Activated T-helper 2 cell treated with anti-CD3 and anti-CD28 coated beads, Interferon-gamma antibody, Interleukin-2, Interleukin-4, amounts not matched to agents 10 μg/mL and 5 μg/mL and 100 μg/mL, durations not matched to agents 14 hours and 24 hours and 36 hours (primary cell): Measurements from ENCODE around the gene RHNO1. TPM values are rescaled to one million over a fixed set of nuclear protein-coding genes. Genes with fewer than 3 reads are reported as not detected.
"Not testable (repeated sequence)": the region's sequence is repeated elsewhere in the genome, so short reads cannot be mapped to it uniquely, and the experiment has no call there.

Experiments used
- DNase-seq: peaks from one replicate; pipeline ENCODE4 v3.0.0; 2021; ENCODE audit warnings: low spot score
- H3K27ac Mint-ChIP-seq: one replicate; pipeline ENCODE4 v1.8.0; 2021; ENCODE audit warnings: mixed read lengths
- H3K27me3 Mint-ChIP-seq: one replicate; pipeline ENCODE4 v1.8.0; 2021; ENCODE audit warnings: low read depth, mixed read lengths
- H3K36me3 Mint-ChIP-seq: one replicate; pipeline ENCODE4 v1.8.0; 2021; ENCODE audit warnings: low read depth, mixed read lengths
- H3K4me1 Mint-ChIP-seq: one replicate; pipeline ENCODE4 v1.8.0; 2021; ENCODE audit warnings: low read depth, mixed read lengths
- H3K4me3 Mint-ChIP-seq: one replicate; pipeline ENCODE4 v1.8.0; 2021; ENCODE audit warnings: low read depth, mild to moderate bottlenecking, moderate library complexity, mixed read lengths
- H3K9me3 Mint-ChIP-seq: one replicate; pipeline ENCODE4 v1.8.0; 2021; ENCODE audit warnings: mixed read lengths
- intact Hi-C: fragments of 100-400 bp; cut with micrococcal nuclease; formaldehyde crosslinking; loops from one replicate; pipeline ENCODE4 v1.15.1; 2023
- total RNA-seq: library from RNA; stranded (reverse); gene quantifications from 2 replicates; pipeline ENCODE4 v1.2.3, GENCODE V29; 2022

The RHNO1 gene
- total RNA-seq, 1 donor from 2014 or later, result 46.5 TPM

GRCh38 chr12:2868986-2869632 is 7.9 kb upstream of the RHNO1 start:
- Mint-ChIP-seq H3K27ac (peak overlapping the region; percentile 94), H3K36me3 (peaks cover 73% of the 10 kb centered on the region), H3K4me1 (peaks cover 18% of the 10 kb centered on the region)
- not testable (repeated sequence) for DNase-seq, H3K27me3 Mint-ChIP-seq, H3K4me3 Mint-ChIP-seq, H3K9me3 Mint-ChIP-seq
- intact Hi-C loops, result loop anchor here (1.0 to 2.0 kb wide), 2 partner anchors 7 to 56 kb away; partner anchors contain the start of gene ITFG2

GRCh38 chr12:2876431-2877046 is 484 bp upstream of the RHNO1 start:
- intact Hi-C loops, result loop anchor here (1.0 to 10.0 kb wide), 4 partner anchors 8 to 182 kb away; partner anchors contain the start of genes ITFG2 and TULP3
- Mint-ChIP-seq H3K36me3 (peaks cover 57% of the 10 kb centered on the region), H3K27me3 (no peaks in the 10 kb centered on the region)

DNA sequence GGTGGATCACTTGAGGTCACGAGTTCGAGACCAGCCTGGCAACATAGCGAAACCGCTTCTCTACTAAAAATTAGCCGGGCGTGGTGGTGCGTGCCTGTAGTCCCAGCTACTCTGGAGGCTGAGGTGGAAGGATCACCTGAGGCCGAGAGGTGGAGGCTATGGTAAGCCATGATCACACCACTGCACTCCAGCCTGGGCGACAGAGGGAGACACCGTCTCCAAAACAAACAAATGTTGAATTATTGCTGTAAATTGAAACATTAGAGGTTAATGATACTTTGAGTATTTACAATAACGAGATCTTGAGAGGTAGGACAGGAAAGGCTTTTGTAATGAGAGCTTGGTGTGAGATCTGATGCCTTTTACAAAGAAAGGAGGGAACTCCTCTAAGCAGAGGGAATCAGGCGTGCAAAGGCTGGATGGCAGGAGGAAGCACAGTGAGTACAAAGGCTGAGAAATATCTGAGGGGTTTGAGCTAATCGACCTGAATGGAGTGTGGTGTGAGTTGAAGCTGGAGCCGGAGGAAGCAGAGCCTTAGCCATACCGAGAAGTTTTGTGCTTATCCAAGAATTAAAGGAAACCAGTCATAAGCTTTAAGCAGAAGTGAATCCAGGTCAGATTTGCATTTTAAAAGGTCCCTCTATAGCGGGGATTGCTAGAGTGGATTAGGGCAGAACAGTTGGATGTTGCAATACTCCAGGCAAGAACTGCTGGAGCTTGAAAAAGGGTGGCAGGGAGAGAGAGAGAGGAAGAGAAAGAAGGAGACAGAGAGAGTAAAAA is 1.1 kb downstream of the RHNO1 start:
- Mint-ChIP-seq H3K4me3 (peak overlapping the region; percentile 94), H3K4me1 (peaks cover 34% of the 10 kb centered on the region), H3K36me3 (peaks cover 49% of the 10 kb centered on the region), H3K9me3 (no peaks in the 10 kb centered on the region), H3K27me3 (no peaks in the 10 kb centered on the region), H3K27ac (peak overlapping the region; percentile 98)
- intact Hi-C loops, result loop anchor here (1.0 to 10.0 kb wide), 3 partner anchors 12 to 183 kb away; partner anchors contain the start of genes ITFG2 and TULP3
- no peak for DNase-seq

More at GRCh38 chr12:2876431-2877046, 484 bp upstream of the RHNO1 start:
- peak; percentile 21 for DNase-seq
- Mint-ChIP-seq H3K27ac (peak overlapping the region; percentile 92), H3K9me3 (no peaks in the 10 kb centered on the region), H3K4me3 (peak overlapping the region; percentile 95), H3K4me1 (peaks cover 33% of the 10 kb centered on the region)

DNA sequence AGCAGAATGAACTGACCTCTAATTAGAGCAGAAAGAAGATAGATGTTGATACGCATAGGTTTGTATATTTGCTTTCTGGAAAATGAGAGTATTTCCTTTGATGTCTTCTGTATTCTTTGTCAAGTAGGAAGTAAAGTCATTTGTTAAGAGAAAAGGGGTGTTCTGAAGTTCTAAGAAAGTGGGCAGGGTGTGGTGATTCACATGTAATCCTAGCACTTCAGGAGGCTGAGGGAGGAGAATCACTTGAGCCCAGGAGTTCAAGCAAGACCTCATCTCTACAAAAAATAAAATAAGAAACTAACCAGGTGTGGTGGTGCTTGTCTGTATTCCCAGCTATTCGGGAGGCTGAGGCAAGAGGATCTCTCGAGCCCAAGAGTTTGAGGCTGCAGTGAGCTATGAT is 2.8 kb downstream of the RHNO1 start:
- H3K9me3 Mint-ChIP-seq, result no peaks in the 10 kb centered on the region
- peaks cover 42% of the 10 kb centered on the region for H3K36me3 Mint-ChIP-seq
- H3K27ac Mint-ChIP-seq, result peak overlapping the region; percentile 73
- H3K27me3 Mint-ChIP-seq, result no peaks in the 10 kb centered on the region
- peaks cover 30% of the 10 kb centered on the region for H3K4me1 Mint-ChIP-seq
- no peak for DNase-seq
- intact Hi-C loops, result loop anchor here (10.0 kb wide), 2 partner anchors 65 to 185 kb away; no protein-coding TSS in a partner anchor
- H3K4me3 Mint-ChIP-seq, result peak overlapping the region; percentile 94

DNA sequence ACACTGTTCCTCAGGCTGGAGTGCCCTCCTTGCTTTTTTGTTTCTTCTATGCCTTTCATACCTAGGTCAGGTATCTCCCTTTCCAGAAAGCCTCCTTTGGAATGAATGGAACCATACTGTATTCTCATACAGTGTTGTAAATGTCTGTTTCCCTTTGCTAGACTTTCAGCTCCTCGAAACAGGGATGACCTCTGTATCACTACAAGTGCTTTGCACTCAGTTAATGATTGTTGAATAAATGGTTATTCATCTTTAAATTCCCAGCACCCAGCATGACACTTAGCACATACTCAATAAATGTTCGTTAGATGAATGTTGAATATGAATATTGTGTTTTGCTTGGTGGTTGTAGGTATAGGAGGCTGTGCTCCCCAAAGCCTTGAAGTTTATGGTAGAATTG is 7.8 kb downstream of the RHNO1 start:
- H3K4me3 Mint-ChIP-seq, result no peak overlapping the region
- peaks cover 43% of the 10 kb centered on the region for H3K36me3 Mint-ChIP-seq
- peaks cover 20% of the 10 kb centered on the region for H3K4me1 Mint-ChIP-seq
- no peak for DNase-seq
- no peaks in the 10 kb centered on the region for H3K9me3 Mint-ChIP-seq
- no peaks in the 10 kb centered on the region for H3K27me3 Mint-ChIP-seq
- intact Hi-C loops, result loop anchor here (1.0 to 10.0 kb wide), 2 partner anchors 60 to 156 kb away; no protein-coding TSS in a partner anchor
- peak overlapping the region; percentile 38 for H3K27ac Mint-ChIP-seq

DNA sequence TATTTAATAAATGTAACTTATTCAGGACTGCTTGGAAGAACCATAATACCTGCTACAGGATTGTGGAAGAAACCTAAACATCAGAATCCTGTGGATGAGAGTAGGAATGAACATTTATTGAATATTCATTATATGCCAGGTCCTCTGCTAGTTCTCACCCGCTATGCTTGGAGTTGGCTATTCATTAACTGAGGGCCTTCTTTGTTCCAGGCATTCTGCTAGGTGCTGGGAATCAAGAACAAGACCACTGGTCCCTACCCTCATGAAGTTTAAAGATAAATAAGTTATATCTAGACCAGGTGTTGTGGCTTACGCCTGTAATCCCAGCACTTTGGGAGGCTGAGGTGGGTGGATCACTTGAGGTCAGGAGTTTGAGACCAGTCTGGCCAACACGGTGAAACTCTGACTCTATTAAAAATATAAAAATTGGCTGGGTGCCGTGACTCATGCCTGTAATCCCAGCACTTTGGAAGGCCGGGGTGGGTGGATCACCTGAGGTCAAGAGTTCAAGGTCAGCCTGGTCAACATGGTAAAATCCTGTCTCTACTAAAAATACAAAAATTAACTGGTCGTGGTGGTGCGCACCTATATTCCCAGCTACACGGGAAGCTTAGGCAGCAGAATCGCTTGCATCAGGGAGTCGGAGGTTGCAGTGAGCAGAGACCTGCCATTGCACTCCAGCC is 9.9 kb downstream of the RHNO1 start:
- no peak for DNase-seq
- no peaks in the 10 kb centered on the region for H3K27me3 Mint-ChIP-seq
- peaks cover 30% of the 10 kb centered on the region for H3K4me1 Mint-ChIP-seq
- intact Hi-C loops, result loop anchor here (10.0 kb wide), 1 partner anchor 58 kb away; no protein-coding TSS in a partner anchor
- no peaks in the 10 kb centered on the region for H3K9me3 Mint-ChIP-seq
- no peak overlapping the region for H3K27ac Mint-ChIP-seq
- H3K36me3 Mint-ChIP-seq, result peaks cover 38% of the 10 kb centered on the region
- no peak overlapping the region for H3K4me3 Mint-ChIP-seq

- DNase-seq, result no peak
- no peaks in the 10 kb centered on the region for H3K9me3 Mint-ChIP-seq
- peak overlapping the region; percentile 93 for H3K27ac Mint-ChIP-seq
- H3K27me3 Mint-ChIP-seq, result no peaks in the 10 kb centered on the region
- peaks cover 25% of the 10 kb centered on the region for H3K4me1 Mint-ChIP-seq
- peaks cover 30% of the 10 kb centered on the region for H3K36me3 Mint-ChIP-seq
- peak overlapping the region; percentile 93 for H3K4me3 Mint-ChIP-seq
- intact Hi-C loops, result loop anchor here (1.0 kb wide), 2 partner anchors 13 to 95 kb away; partner anchors contain the start of genes FOXM1 and RHNO1
Observed at GRCh38 chr12:2890001-2890387, 13.0 kb downstream of the RHNO1 start.

DNA sequence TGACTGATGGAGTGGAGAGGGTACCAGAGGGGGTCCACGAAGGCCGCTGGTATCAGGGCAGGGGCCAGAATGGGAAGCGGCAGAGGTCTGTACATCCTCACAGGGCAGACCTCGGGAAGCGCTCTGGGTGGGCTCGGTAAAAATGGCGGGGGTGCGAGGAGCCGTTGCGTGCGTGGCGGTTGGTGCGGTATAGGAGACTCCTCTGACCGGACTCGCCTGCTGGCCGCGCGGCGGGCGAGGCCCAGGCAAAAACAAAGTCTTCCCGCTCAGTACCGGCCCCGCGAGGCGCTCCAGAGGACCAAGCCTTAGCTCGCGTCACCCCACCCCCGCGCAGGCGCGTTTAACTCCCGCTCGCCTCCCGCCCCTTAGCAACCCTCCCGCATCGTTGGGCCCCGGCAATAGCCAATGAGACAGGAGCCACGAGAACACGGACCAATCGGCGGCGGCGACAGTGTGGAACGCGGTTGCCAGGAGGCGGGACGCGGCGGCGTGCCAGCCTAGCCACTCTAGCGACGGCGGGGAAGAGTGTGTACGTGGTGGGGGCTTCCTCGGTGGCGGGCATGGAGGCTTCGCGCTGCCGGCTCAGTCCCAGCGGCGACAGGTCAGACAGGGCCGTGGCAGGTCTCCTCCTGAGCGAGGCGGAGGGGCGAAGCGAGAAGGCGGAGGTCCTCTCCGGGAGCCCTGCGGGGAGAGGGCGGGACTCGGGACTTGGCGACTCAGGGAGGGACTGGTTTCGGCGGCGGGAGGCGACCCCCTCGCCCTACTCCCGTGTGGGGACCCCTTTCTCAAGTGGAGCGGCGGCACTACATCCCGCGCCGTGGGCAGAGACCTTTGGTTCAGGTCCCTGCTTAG is 13.6 kb downstream of the RHNO1 start, which contains the start of gene TULP3:
TSS of gene TULP3 (plus strand) at position 504 of the 852 bp plus-strand sequence. CDS start at position 561, 57 bp downstream.
- Mint-ChIP-seq H3K9me3 (no peaks in the 10 kb centered on the region), H3K27ac (peak within 1 kb of the TSS; percentile 93)
- intact Hi-C loops, result loop anchor here (1.0 kb wide), 2 partner anchors 13 to 95 kb away; partner anchors contain the start of genes FOXM1 and RHNO1

GRCh38 chr12:2891240-2892053 is 14.4 kb downstream of the RHNO1 start:
- no peak for DNase-seq
- Mint-ChIP-seq H3K36me3 (peaks cover 21% of the 10 kb centered on the region), H3K4me3 (peak overlapping the region; percentile 93), H3K4me1 (peaks cover 25% of the 10 kb centered on the region), H3K9me3 (no peaks in the 10 kb centered on the region), H3K27ac (no peak overlapping the region), H3K27me3 (no peaks in the 10 kb centered on the region)
- intact Hi-C loops, result no loop called here

More for the DNA sequence above, 13.6 kb downstream of the RHNO1 start, which contains the start of gene TULP3:
- H3K36me3 Mint-ChIP-seq, result peaks cover 26% of the 10 kb centered on the region
- H3K4me1 Mint-ChIP-seq, result peaks cover 25% of the 10 kb centered on the region
- DNase-seq, result peak; percentile 96
- H3K27me3 Mint-ChIP-seq, result no peaks in the 10 kb centered on the region
- peak within 1 kb of the TSS; percentile 93 for H3K4me3 Mint-ChIP-seq

DNA sequence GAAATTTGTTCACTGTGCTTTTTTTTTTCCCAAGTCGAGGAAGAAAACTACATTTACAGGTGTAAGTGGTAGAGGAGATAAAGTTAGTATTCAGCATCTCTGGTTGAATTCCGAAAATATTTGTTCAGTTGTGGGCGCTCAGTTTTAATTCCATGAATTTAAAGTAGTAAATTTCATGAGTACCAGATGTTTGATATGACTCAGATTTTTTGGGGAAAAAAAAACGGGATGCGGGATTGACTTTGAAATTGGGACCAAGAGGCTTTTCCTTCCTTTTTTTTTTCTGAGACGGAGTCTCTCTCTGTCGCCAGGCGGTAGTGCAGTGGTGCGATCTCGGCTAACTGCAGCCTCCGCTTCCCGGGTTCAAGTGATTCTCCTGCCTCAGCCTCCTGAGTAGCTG is 15.2 kb downstream of the RHNO1 start:
- Mint-ChIP-seq H3K36me3 (peaks cover 17% of the 10 kb centered on the region), H3K27me3 (no peaks in the 10 kb centered on the region), H3K27ac (no peak overlapping the region), H3K9me3 (no peaks in the 10 kb centered on the region), H3K4me1 (peaks cover 25% of the 10 kb centered on the region), H3K4me3 (no peak overlapping the region)
- intact Hi-C loops, result no loop called here
- DNase-seq, result no peak

DNA sequence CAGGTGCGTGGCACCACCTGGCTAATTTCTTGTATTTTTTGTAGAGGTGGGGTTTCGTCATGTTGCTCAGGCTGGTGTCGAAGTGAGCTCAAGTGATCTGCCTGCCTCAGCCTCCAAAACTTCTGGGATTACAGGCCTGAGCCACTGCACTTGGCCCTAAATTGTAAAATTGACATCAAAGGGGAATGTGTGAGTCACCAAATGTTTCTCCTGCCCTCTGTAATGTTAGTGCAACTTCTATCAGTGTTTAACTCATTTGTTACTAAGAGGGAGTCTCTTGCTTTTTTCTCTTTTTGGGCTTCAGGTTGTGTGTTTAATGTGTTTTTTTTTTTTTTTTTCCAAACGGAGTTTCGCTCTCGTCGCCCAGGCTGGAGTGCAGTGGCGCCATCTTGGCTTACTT is 16.0 kb downstream of the RHNO1 start:
- H3K27me3 Mint-ChIP-seq, result no peaks in the 10 kb centered on the region
- H3K4me3 Mint-ChIP-seq, result peak overlapping the region; percentile 37
- no peaks in the 10 kb centered on the region for H3K9me3 Mint-ChIP-seq
- intact Hi-C loops, result no loop called here
- H3K27ac Mint-ChIP-seq, result no peak overlapping the region
- peaks cover 25% of the 10 kb centered on the region for H3K4me1 Mint-ChIP-seq
- H3K36me3 Mint-ChIP-seq, result peaks cover 10% of the 10 kb centered on the region
- no peak for DNase-seq
